Kidney (tissue), 14 donors: ENCODE data around the gene SH3D21. TPM values are rescaled to one million over a fixed set of nuclear protein-coding genes. Genes with fewer than 3 reads are reported as not detected.

Experiments used
- DNase-seq, 5 donors: peaks; one replicate each; pipeline ENCODE4 v3.0.0-alpha.2; 2013 to 2020
- FAIRE-seq: peaks from 2 replicates; lab custom pipeline; 2012; peaks lifted over from hg19 to GRCh38; lab: Jason Lieb, UNC
- H3K27ac ChIP-seq, 2 donors: one replicate each; pipeline ENCODE4 v1.7.0; 2013; ENCODE audit warnings: low read depth in 2 of 2, low read length in 2 of 2, inconsistent platforms in 1 of 2
- H3K27me3 ChIP-seq: one replicate; pipeline ENCODE4 v1.7.1; 2013; ENCODE audit warnings: low read length, inconsistent platforms; ENCODE audit not compliant: control insufficient read depth, insufficient read depth
- H3K36me3 ChIP-seq, 3 donors: one replicate each; pipeline versions ENCODE4 v1.7.0 to v1.7.1; 2013; ENCODE audit warnings: low read length in 3 of 3, control low read depth in 1 of 3, inconsistent platforms in 1 of 3; ENCODE audit not compliant: insufficient read depth in 3 of 3, control insufficient read depth in 2 of 3
- H3K4me1 ChIP-seq, 3 donors: one replicate each; pipeline versions ENCODE4 v1.7.0 to v1.7.1; 2013; ENCODE audit warnings: low read length in 3 of 3, inconsistent platforms in 1 of 3, low read depth in 1 of 3; ENCODE audit not compliant: control insufficient read depth in 2 of 3, insufficient read depth in 2 of 3
- H3K4me3 ChIP-seq, 3 donors: one replicate each; pipeline versions ENCODE4 v1.7.0 to v1.8.1; 2013; ENCODE audit warnings: low read length in 3 of 3, control low read depth in 1 of 3, inconsistent platforms in 1 of 3
- H3K9ac ChIP-seq, 3 donors: one replicate each; pipeline versions ENCODE4 v1.7.0 to v1.7.1; 2013; ENCODE audit warnings: low read length in 3 of 3, control low read depth in 1 of 3, inconsistent platforms in 1 of 3
- H3K9me3 ChIP-seq, 3 donors: one replicate each; pipeline versions ENCODE4 v1.7.0 to v1.7.1; 2013; ENCODE audit warnings: low read length in 3 of 3, control low read depth in 1 of 3, inconsistent platforms in 1 of 3; ENCODE audit not compliant: control insufficient read depth in 2 of 3, insufficient read depth in 1 of 3
- CTCF ChIP-seq: IDR thresholded peaks from 3 replicates; pipeline ENCODE4 v1.5.1; 2012; ENCODE audit warnings: mild to moderate bottlenecking, moderate library complexity, borderline replicate concordance; ENCODE audit not compliant: insufficient read depth; ENCODE audit errors: extremely low read depth
- intact Hi-C: fragments of 100-400 bp; cut with DNase I; formaldehyde crosslinking; loops from one replicate; pipeline ENCODE4 v1.11.1; 2022
- polyA plus RNA-seq: library from polyadenylated mRNA; stranded (reverse); fragments of 350-450 nt; fragmentation: Illumina TruSeq; extraction: RNeasy Lipid Tissue Mini Kit (QIAGEN cat#74804); gene quantifications from one replicate; pipeline ENCODE4 v1.2.3, GENCODE V29; 2014; ENCODE audit warnings: low read depth, low replicate concordance; ENCODE audit not compliant: insufficient read depth
- total RNA-seq: library from RNA; stranded (reverse); fragmentation: NEBNext Ultra II Directional; extraction: Animal tissue kit (Norgen Biotek cat#: 25700); gene quantifications from one replicate; pipeline ENCODE4 v1.2.1, GENCODE V29; 2021
- donor health status: control.
- donor health status: control.
- donor health status: control.
- donor health status: control.
- donor health status: control.
- donor health status: DM: yes; HTN: yes; CAD: no.
- donor health status: Normal renal cell carcinoma (clear cell type).

SH3D21 gene
- total and polyA plus RNA-seq, 2 donors from 2014 or later, result 5.7 to 33.4 TPM

GRCh38 chr1:36322786-36323635, 16.8 kb downstream of the SH3D21 start:
- DNase-seq (peak; percentile 46 to 93 (median 71)), FAIRE-seq (no peak)
- no peak for TF ChIP-seq CTCF
- intact Hi-C loops, result no loop called here
- Histone ChIP-seq H3K9ac (peak overlapping the region; percentile 1 to 26 (median 3)), H3K27me3 (no peaks in the 10 kb centered on the region), H3K4me1 (peaks cover 5 to 16% (median 10%) of the 10 kb centered on the region in 3 donors), H3K9me3 (no peaks in the 10 kb centered on the region), H3K4me3 (peak overlapping the region; percentile 46 to 53 (median 51)), H3K36me3 (no peaks in the 10 kb centered on the region), H3K27ac (peak overlapping the region; percentile 59 to 89)

- TF ChIP-seq CTCF, result no peak
- Histone ChIP-seq H3K27ac (peak within 1 kb of the TSS; percentile 71 to 89), H3K27me3 (no peaks in the 10 kb centered on the region), H3K9me3 (no peaks in the 10 kb centered on the region), H3K4me1 (peaks cover 5 to 17% (median 13%) of the 10 kb centered on the region in 3 donors), H3K36me3 (no peaks in the 10 kb centered on the region), H3K9ac (peak within 1 kb of the TSS; percentile 26 to 79 (median 54)), H3K4me3 (peak within 1 kb of the TSS; percentile 51 to 67 (median 53))
- FAIRE-seq (no peak), DNase-seq (peak; percentile 94 to 97 (median 96))
- intact Hi-C loops, result no loop called here
These were observed 17.6 kb downstream of the SH3D21 start, which contains the start of gene EVA1B for GRCh38 chr1:36323636-36324352. Gene EVA1B (minus strand): TSS chr1:36323645. CDS start chr1:36323037, 608 bp downstream.

- intact Hi-C loops, result no loop called here
- FAIRE-seq (no peak), DNase-seq (no peak)
- Histone ChIP-seq H3K4me1 (peaks cover 5 to 19% (median 15%) of the 10 kb centered on the region in 3 donors), H3K27ac (peak overlapping the region; percentile 71 to 87), H3K9me3 (no peaks in the 10 kb centered on the region), H3K9ac (peak overlapping the region; percentile 2 to 79 (median 43)), H3K4me3 (peak overlapping the region in 2 of 3 donors; percentile 4 to 67), H3K36me3 (no peaks in the 10 kb centered on the region), H3K27me3 (no peaks in the 10 kb centered on the region)
- TF ChIP-seq CTCF, result no peak
These were observed 18.2 kb downstream of the SH3D21 start for GRCh38 chr1:36324353-36324703.
